Breast epithelium (tissue), 4 donors: ENCODE data around the gene RUSF1. TPM values are rescaled to one million over a fixed set of nuclear protein-coding genes. Genes with fewer than 3 reads are reported as not detected.

Source experiments
- DNase-seq, 2 donors: peaks; one replicate each; pipeline ENCODE4 v3.0.0-alpha.2; 2019; ENCODE audit warnings: low spot score in 2 of 2
- H3K27ac ChIP-seq, 2 donors: fragments of 200-600 bp; sonication (generic) in 1 of 2; one replicate each; pipeline ENCODE4 v1.5.1; 2016 to 2019; ENCODE audit warnings: mild to moderate bottlenecking in 1 of 2
- H3K27me3 ChIP-seq, 2 donors: fragments of 200-600 bp; sonication (generic) in 1 of 2; one replicate each; pipeline versions ENCODE4 v1.5.1 to v1.6.0; 2017 to 2019; ENCODE audit warnings: control low read depth in 1 of 2, mild to moderate bottlenecking in 1 of 2
- H3K36me3 ChIP-seq: fragments of 200-600 bp; one replicate; pipeline ENCODE4 v1.5.1; 2019
- H3K4me1 ChIP-seq, 2 donors: fragments of 200-600 bp; sonication (generic); one replicate each; pipeline ENCODE4 v1.5.1; 2016 to 2019; ENCODE audit warnings: control low read depth in 1 of 2
- H3K4me3 ChIP-seq, 3 donors: fragments of 200-600 bp; sonication (generic); 1 replicate in 2 of 3; 2 replicates in 1 of 3; pipeline ENCODE4 v1.5.1; 2016 to 2019; ENCODE audit warnings: mild to moderate bottlenecking in 3 of 3, moderate library complexity in 2 of 3
- H3K9me3 ChIP-seq, 2 donors: fragments of 200-600 bp; sonication (generic) in 1 of 2; one replicate each; pipeline ENCODE4 v1.5.1; 2016 to 2019; ENCODE audit warnings: control low read depth in 1 of 2
- CTCF ChIP-seq, 3 donors: fragments of 450-650 bp; IDR thresholded peaks; one replicate each; pipeline ENCODE4 v1.5.1; 2016 to 2017; ENCODE audit warnings: antibody characterized with exemption in 3 of 3, mild to moderate bottlenecking in 3 of 3, moderate library complexity in 3 of 3
- POLR2A ChIP-seq: fragments of 450-650 bp; IDR thresholded peaks from one replicate; pipeline ENCODE4 v1.6.1; 2016; ENCODE audit warnings: antibody characterized with exemption, mild to moderate bottlenecking, moderate library complexity
- POLR2AphosphoS5 ChIP-seq, 3 donors: sonication (generic); formaldehyde crosslinking; IDR thresholded peaks; one replicate each; pipeline ENCODE4 v1.6.1; 2017; ENCODE audit warnings: antibody characterized with exemption in 3 of 3
- intact Hi-C: fragments of 100-400 bp; cut with DNase I; formaldehyde crosslinking; loops from one replicate; pipeline ENCODE4 v1.15.1; 2023; ENCODE audit warnings: low total_unique reads
- total RNA-seq, 3 donors: library from RNA; depleted of rRNA; stranded (reverse); fragments of >200 nt; gene quantifications; one replicate each; pipeline ENCODE4 v1.1.0, GENCODE V29; 2016

RUSF1 gene
- total RNA-seq, 3 donors from 2014 or later = 44.2 to 75.4 (median 68.2) TPM

GRCh38 chr16:31480851-31481536, 27.2 kb downstream of the RUSF1 start:
- Histone ChIP-seq H3K27me3 (peaks cover 0 to 2% of the 10 kb centered on the region in 2 donors), H3K4me1 (no peaks in the 10 kb centered on the region), H3K9me3 (no peaks in the 10 kb centered on the region), H3K4me3 (no peak overlapping the region), H3K36me3 (no peaks in the 10 kb centered on the region), H3K27ac (no peak overlapping the region)
- no peak for DNase-seq
- TF ChIP-seq POLR2A (no peak), CTCF (IDR thresholded peaks at IDR 0.05) (no peak), POLR2AphosphoS5 (IDR thresholded peaks at IDR 0.05) (no peak)
- intact Hi-C loops = no loop called here

- Histone ChIP-seq H3K36me3 (no peaks in the 10 kb centered on the region), H3K4me3 (no peak overlapping the region), H3K4me1 (no peaks in the 10 kb centered on the region), H3K27ac (no peak overlapping the region), H3K9me3 (no peaks in the 10 kb centered on the region), H3K27me3 (no peaks in the 10 kb centered on the region)
- intact Hi-C loops = no loop called here
- DNase-seq = no peak
- TF ChIP-seq POLR2A (no peak), POLR2AphosphoS5 (IDR thresholded peaks at IDR 0.05) (no peak), CTCF (IDR thresholded peaks at IDR 0.05) (no peak)
Measured at GRCh38 chr16:31479751-31480150, 28.4 kb downstream of the RUSF1 start.

- Histone ChIP-seq H3K4me1 (no peaks in the 10 kb centered on the region), H3K9me3 (no peaks in the 10 kb centered on the region), H3K36me3 (no peaks in the 10 kb centered on the region), H3K27me3 (no peaks in the 10 kb centered on the region), H3K4me3 (no peak overlapping the region), H3K27ac (peak overlapping the region in 1 of 2 donors; percentile 7)
- intact Hi-C loops = no loop called here
- no peak for DNase-seq
- TF ChIP-seq POLR2A (no peak), CTCF (IDR thresholded peaks at IDR 0.05) (no peak), POLR2AphosphoS5 (IDR thresholded peaks at IDR 0.05) (no peak)
Measured at GRCh38 chr16:31478956-31479355, 29.2 kb downstream of the RUSF1 start.

- peak overlapping the region; percentile 2 to 11 (median 9) for H3K4me3 ChIP-seq
- H3K27me3 ChIP-seq = no peaks in the 10 kb centered on the region
- DNase-seq = peak in 1 of 2 donors; percentile 77
- intact Hi-C loops = no loop called here
- no peaks in the 10 kb centered on the region for H3K9me3 ChIP-seq
- H3K27ac ChIP-seq = peak overlapping the region in 1 of 2 donors; percentile 2
- H3K4me1 ChIP-seq = no peaks in the 10 kb centered on the region
- no peaks in the 10 kb centered on the region for H3K36me3 ChIP-seq
- no peak for TF ChIP-seq POLR2A
- TF ChIP-seq CTCF (IDR thresholded peaks at IDR 0.05) = peak in 1 of 3 donors; percentile 41
Measured at GRCh38 chr16:31477220-31478216, 30.7 kb downstream of the RUSF1 start.
